Activated CD4-positive, CD25-positive, alpha-beta regulatory T cell treated with anti-CD3 and anti-CD28 coated beads, Interleukin-2, amount 50 U/mL, for 24 hours (primary cell): ENCODE results near the gene MTCL1.

Experiments used
- ATAC-seq, 2 donors: fragments of 150-1000 bp; cut with Tn5 transposase; one replicate each; pipeline ENCODE4 v1.10.0; 2021; ENCODE audit warnings: mild to moderate bottlenecking in 1 of 2, moderate library complexity in 1 of 2

MTCL1 gene

DNA sequence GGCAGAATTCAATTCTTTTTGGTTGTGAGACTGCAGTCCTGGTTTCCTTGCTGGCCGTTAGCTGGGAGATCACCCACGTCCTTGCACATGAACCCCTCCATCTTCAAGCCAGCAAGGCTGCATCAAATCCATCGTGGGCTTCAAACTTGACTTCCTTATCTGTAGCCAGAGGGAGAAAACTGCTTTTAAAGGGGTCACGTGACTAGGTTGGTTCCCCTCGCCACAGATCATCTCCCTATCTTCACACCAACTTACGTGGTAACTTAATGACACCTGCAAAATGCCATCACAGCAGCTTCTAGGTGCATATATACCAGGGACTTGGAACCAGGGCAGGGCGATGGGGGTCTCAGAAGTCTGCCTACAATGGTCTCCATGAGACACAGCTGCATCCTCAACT lies 169.5 kb downstream of the MTCL1 start:
- no peak for ATAC-seq

DNA sequence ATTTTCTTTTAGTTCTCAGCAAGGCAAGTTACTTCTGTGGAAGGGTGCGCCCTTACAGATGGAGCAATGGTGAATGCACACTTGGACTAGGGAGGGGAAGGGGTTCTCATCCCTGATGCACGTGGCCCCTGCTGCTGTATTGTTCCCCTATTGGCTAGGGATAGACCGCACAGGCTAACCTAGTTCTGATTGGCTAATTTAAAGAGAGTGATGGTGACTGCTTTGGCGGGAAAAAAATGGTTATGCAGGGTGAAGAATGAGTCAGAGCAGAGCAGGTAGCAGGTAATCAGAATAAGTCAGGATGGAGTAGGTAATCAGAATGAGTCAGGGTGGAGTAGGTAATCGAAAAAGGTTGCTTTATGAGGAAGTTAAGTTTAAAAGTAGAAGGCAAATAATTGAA lies 171.5 kb downstream of the MTCL1 start:
- ATAC-seq = no peak

DNA sequence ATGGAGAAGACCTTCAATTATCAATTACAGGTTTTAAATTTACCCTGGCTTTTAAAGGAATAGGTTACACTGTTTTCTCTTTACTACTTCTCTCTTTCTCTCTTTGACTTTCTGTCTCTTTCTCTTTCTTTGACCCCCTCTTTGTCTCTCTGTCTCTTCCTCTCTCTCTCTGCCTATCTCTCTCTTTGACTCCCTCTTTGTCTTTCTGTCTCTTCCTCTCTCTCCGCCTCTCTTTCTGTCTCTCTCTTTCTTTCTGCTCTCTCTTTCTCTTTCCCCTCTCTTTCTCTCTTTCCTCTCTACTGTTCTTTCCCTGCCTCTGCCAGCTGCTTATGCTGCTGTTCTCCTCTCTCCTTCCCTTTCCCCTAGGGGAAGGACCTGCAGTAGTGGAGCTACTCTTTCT lies 175.7 kb downstream of the MTCL1 start:
- no peak for ATAC-seq
